Activated CD4-positive, alpha-beta memory T cell treated with anti-CD3 and anti-CD28 coated beads for 36 hours (primary cell): ENCODE results near the gene SDK2. TPM values are rescaled to one million over a fixed set of nuclear protein-coding genes. Genes with fewer than 3 reads are reported as not detected.

Experiments
- CTCF ChIA-PET: fragments of 350-600 bp; sonication (Branson Sonifier 250); formaldehyde crosslinking; loops from one replicate; lab custom pipeline; 2021; ENCODE audit warnings: antibody characterized with exemption, inconsistent platforms; lab: Charles Lee
- POLR2A ChIA-PET: fragments of 350-600 bp; sonication (Branson Sonifier 250); formaldehyde crosslinking; loops from one replicate; lab custom pipeline; 2021; ENCODE audit warnings: antibody characterized with exemption; lab: Charles Lee
- DNase-seq: peaks from one replicate; pipeline ENCODE4 v3.0.0-alpha.2; 2020
- H3K27ac Mint-ChIP-seq: one replicate; pipeline ENCODE4 v1.8.0; 2021; ENCODE audit warnings: mixed read lengths
- H3K27me3 Mint-ChIP-seq: one replicate; pipeline ENCODE4 v1.8.0; 2021; ENCODE audit warnings: mixed read lengths
- H3K36me3 Mint-ChIP-seq: one replicate; pipeline ENCODE4 v1.8.0; 2021; ENCODE audit warnings: mixed read lengths
- H3K4me1 Mint-ChIP-seq: one replicate; pipeline ENCODE4 v1.8.0; 2021; ENCODE audit warnings: low read depth, mixed read lengths
- H3K4me3 Mint-ChIP-seq: one replicate; pipeline ENCODE4 v1.8.0; 2021; ENCODE audit warnings: mild to moderate bottlenecking, mixed read lengths
- H3K9me3 Mint-ChIP-seq: one replicate; pipeline ENCODE4 v1.8.0; 2021; ENCODE audit warnings: mixed read lengths
- intact Hi-C: fragments of 100-400 bp; cut with micrococcal nuclease; formaldehyde crosslinking; loops from one replicate; pipeline ENCODE4 v1.15.1; 2023
- total RNA-seq, 2 experiments: library from RNA; stranded (reverse); gene quantifications; one replicate each; pipeline ENCODE4 v1.2.3, GENCODE V29; 2021

SDK2 gene
- total RNA-seq, 2 experiments from 2014 or later = 0.05 to 0.12 TPM

GRCh38 chr17:73363442-73364154 lies 280.6 kb downstream of the SDK2 start:
- DNase-seq = no peak
- ChIA-PET POLR2A (no interaction called here), CTCF (interaction anchor here (1.6 kb wide), 1 partner anchor 108 kb away, joined by 6 read pairs; no protein-coding TSS in a partner anchor)
- intact Hi-C loops = no loop called here
- Mint-ChIP-seq H3K27me3 (no peaks in the 10 kb centered on the region), H3K9me3 (no peaks in the 10 kb centered on the region), H3K27ac (no peak overlapping the region), H3K4me1 (no peaks in the 10 kb centered on the region), H3K4me3 (no peak overlapping the region), H3K36me3 (no peaks in the 10 kb centered on the region)

DNA sequence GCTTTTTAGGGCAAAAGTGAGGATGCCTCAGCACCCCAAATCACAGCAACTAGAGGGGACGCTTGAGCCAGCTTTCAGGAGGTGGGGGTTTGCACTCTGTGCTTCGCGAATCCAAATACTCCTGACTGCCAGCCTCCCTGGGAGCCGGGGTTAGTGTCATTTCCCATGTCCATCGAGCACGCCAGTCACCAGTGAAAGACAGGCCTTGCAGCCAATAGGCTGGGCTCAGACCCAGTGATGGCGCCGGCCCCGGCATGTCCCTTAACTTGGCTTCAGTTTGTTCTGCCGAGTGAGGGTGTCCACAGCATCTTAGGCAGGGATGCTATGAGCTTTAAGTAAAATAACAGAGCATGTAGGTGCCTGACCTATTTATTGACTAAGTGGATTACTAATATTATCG lies 281.5 kb downstream of the SDK2 start:
- no peaks in the 10 kb centered on the region for H3K9me3 Mint-ChIP-seq
- POLR2A ChIA-PET = no interaction called here
- H3K27me3 Mint-ChIP-seq = no peaks in the 10 kb centered on the region
- no peak for DNase-seq
- CTCF ChIA-PET = interaction anchor here (1.6 kb wide), 1 partner anchor 108 kb away, joined by 6 read pairs; no protein-coding TSS in a partner anchor
- intact Hi-C loops = no loop called here
- H3K4me3 Mint-ChIP-seq = no peak overlapping the region
- no peaks in the 10 kb centered on the region for H3K4me1 Mint-ChIP-seq
- no peak overlapping the region for H3K27ac Mint-ChIP-seq
- no peaks in the 10 kb centered on the region for H3K36me3 Mint-ChIP-seq

GRCh38 chr17:73360961-73361761 lies 283.1 kb downstream of the SDK2 start:
- Mint-ChIP-seq H3K9me3 (no peaks in the 10 kb centered on the region), H3K27ac (no peak overlapping the region), H3K4me1 (no peaks in the 10 kb centered on the region), H3K4me3 (no peak overlapping the region), H3K27me3 (no peaks in the 10 kb centered on the region), H3K36me3 (no peaks in the 10 kb centered on the region)
- ChIA-PET CTCF (no interaction called here), POLR2A (no interaction called here)
- DNase-seq = no peak
- intact Hi-C loops = no loop called here

DNA sequence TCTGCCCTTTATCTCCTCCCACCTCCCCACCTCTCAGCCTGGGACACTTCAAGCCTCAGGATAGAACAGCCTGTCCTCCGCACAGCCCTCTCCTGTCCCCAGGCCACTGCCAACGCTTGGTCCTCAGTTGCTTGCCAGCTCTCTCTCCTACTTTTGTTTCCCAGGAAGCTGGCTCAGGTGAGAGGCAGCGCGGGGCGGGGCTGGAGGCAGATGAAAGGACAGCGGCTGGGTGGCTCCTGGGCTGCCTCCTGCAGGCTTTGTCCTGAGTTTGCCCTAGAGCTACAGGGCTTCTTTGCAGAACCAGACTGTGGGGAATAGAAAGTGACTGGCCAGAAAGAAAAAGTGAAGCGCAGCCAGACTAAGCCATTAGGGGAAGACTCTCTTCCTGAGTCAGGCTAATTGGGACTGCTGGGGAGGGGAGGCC lies 284.2 kb downstream of the SDK2 start:
- CTCF ChIA-PET = no interaction called here
- Mint-ChIP-seq H3K27ac (no peak overlapping the region), H3K4me3 (no peak overlapping the region), H3K9me3 (no peaks in the 10 kb centered on the region), H3K4me1 (no peaks in the 10 kb centered on the region), H3K27me3 (no peaks in the 10 kb centered on the region), H3K36me3 (no peaks in the 10 kb centered on the region)
- POLR2A ChIA-PET = no interaction called here
- intact Hi-C loops = no loop called here
- DNase-seq = no peak

DNA sequence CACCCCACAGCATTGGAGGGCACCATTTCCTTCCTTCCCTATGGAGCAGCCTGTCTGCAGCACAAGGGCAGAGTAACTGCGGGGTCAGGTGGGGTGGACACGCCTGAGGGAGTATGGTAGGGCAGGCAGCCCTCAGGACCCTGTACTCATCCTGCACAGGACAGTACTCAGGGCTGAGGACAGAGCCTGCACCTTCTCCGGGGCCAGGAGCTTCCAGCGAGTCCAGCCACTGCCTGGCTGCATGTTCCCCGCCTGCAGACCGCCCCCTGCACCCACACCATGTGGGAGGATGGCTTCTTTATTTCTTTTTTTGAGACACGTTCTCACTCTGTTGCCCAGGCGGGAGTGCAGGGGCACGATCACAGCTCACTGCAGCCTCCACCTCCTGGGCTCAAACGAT lies 284.9 kb downstream of the SDK2 start:
- POLR2A ChIA-PET = no interaction called here
- Mint-ChIP-seq H3K4me1 (no peaks in the 10 kb centered on the region), H3K27me3 (no peaks in the 10 kb centered on the region), H3K27ac (no peak overlapping the region), H3K36me3 (no peaks in the 10 kb centered on the region), H3K9me3 (no peaks in the 10 kb centered on the region), H3K4me3 (no peak overlapping the region)
- CTCF ChIA-PET = no interaction called here
- DNase-seq = no peak
- intact Hi-C loops = no loop called here

GRCh38 chr17:73358668-73359067 lies 285.6 kb downstream of the SDK2 start:
- Mint-ChIP-seq H3K27ac (no peak overlapping the region), H3K9me3 (no peaks in the 10 kb centered on the region), H3K27me3 (no peaks in the 10 kb centered on the region), H3K36me3 (no peaks in the 10 kb centered on the region), H3K4me1 (no peaks in the 10 kb centered on the region), H3K4me3 (no peak overlapping the region)
- ChIA-PET POLR2A (no interaction called here), CTCF (no interaction called here)
- no peak for DNase-seq
- intact Hi-C loops = no loop called here

- H3K27me3 Mint-ChIP-seq = no peaks in the 10 kb centered on the region
- no peak for DNase-seq
- intact Hi-C loops = no loop called here
- H3K27ac Mint-ChIP-seq = no peak overlapping the region
- CTCF ChIA-PET = no interaction called here
- H3K9me3 Mint-ChIP-seq = no peaks in the 10 kb centered on the region
- POLR2A ChIA-PET = no interaction called here
- H3K4me3 Mint-ChIP-seq = no peak overlapping the region
- H3K4me1 Mint-ChIP-seq = no peaks in the 10 kb centered on the region
- H3K36me3 Mint-ChIP-seq = no peaks in the 10 kb centered on the region
Measured at GRCh38 chr17:73357981-73358380, 286.3 kb downstream of the SDK2 start.

DNA sequence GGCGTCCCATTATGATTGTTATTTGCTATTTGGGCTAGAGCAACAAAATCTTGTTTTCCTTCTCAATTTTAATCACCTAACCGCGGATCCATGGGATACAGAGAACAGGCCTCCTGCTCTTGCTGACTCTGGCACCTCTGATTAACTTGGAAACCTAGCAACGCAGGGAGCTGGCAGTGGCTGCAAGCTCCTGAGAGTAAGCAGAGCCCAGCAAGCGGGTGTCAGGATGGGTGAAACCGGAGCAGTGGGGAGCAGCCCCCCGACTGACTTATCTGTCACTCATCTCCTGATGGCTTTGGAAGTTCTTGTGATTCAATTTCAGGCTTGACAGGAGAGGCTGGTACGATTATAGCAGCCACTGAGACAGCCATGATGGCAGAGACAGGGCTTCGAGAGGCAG lies 286.9 kb downstream of the SDK2 start:
- no peaks in the 10 kb centered on the region for H3K4me1 Mint-ChIP-seq
- no peak overlapping the region for H3K4me3 Mint-ChIP-seq
- DNase-seq = no peak
- intact Hi-C loops = no loop called here
- ChIA-PET CTCF (no interaction called here), POLR2A (no interaction called here)
- no peaks in the 10 kb centered on the region for H3K36me3 Mint-ChIP-seq
- H3K27ac Mint-ChIP-seq = no peak overlapping the region
- no peaks in the 10 kb centered on the region for H3K27me3 Mint-ChIP-seq
- H3K9me3 Mint-ChIP-seq = no peaks in the 10 kb centered on the region

GRCh38 chr17:73356561-73357170 lies 287.6 kb downstream of the SDK2 start:
- ChIA-PET CTCF (no interaction called here), POLR2A (no interaction called here)
- H3K9me3 Mint-ChIP-seq = no peaks in the 10 kb centered on the region
- no peaks in the 10 kb centered on the region for H3K4me1 Mint-ChIP-seq
- DNase-seq = no peak
- no peaks in the 10 kb centered on the region for H3K27me3 Mint-ChIP-seq
- H3K27ac Mint-ChIP-seq = no peak overlapping the region
- H3K36me3 Mint-ChIP-seq = no peaks in the 10 kb centered on the region
- intact Hi-C loops = no loop called here
- no peak overlapping the region for H3K4me3 Mint-ChIP-seq

DNA sequence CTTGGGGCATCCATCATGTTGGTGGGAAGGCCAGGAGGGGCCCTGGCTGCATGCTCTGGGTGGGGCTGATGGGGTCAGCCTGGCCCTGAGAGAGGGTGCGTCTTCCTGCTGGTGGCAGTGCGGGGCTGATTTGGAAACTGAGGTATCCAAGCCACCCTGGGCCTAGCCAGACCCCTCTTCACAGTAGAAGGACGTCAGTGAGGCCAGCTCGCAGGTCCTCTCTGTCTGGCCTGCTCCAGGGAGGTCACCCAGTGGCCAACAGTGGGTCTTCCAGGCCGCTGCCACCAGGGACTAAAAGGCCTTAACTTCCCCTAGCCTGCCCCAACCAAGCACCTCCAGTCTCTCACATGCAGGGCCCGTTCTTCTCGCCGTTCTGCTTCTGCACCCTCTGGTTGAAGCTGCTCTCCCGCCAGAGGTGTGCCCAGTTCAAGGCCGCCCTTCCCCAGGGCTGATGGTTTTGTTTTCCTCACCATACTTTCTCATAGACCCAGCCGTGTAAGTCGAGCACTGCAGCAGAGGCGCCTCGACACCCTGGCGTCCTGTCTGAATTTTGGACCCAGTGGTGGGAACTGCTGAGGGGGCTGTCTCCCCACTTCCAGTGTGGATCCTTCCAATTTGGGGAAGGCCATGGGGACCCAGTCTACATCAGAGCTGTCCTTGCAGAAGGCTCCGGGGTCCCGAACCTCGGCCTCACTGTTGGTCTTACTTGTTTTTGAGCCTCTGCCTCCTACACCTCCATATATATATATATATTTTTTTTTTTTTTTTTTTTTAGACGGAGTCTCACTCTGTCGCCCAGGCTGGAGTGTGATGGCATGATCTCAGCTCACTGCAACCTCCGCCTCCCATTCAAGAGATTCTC lies 289.6 kb downstream of the SDK2 start:
- Mint-ChIP-seq H3K9me3 (no peaks in the 10 kb centered on the region), H3K4me1 (no peaks in the 10 kb centered on the region), H3K27ac (no peak overlapping the region), H3K36me3 (no peaks in the 10 kb centered on the region), H3K4me3 (no peak overlapping the region), H3K27me3 (no peaks in the 10 kb centered on the region)
- ChIA-PET CTCF (interaction anchor here (1.2 kb wide), 1 partner anchor 15 kb away, joined by 4 read pairs; no protein-coding TSS in a partner anchor), POLR2A (no interaction called here)
- intact Hi-C loops = no loop called here
- DNase-seq = no peak

DNA sequence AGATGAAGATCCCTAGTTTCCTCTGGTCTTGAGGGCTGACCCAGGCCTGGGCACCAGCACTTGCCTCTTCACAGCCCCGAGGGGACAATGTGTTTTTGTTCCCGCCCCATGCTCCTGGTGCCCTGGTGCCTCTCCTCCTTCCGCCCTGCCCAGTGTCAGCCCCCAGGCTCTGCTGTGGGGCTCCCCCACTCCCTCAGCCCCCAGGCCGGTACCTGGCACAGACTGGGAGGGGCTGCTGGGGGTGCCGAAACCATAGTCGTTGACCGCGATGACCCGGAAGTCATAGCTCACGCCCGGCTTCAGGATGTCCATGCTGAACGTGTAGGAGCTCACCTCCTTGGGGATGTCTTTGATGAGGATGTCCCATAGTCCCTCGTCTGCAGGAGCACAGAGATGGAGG lies 292.0 kb downstream of the SDK2 start:
- H3K4me3 Mint-ChIP-seq = no peak overlapping the region
- DNase-seq = no peak
- H3K9me3 Mint-ChIP-seq = no peaks in the 10 kb centered on the region
- intact Hi-C loops = no loop called here
- POLR2A ChIA-PET = no interaction called here
- no peak overlapping the region for H3K27ac Mint-ChIP-seq
- H3K4me1 Mint-ChIP-seq = no peaks in the 10 kb centered on the region
- H3K36me3 Mint-ChIP-seq = no peaks in the 10 kb centered on the region
- CTCF ChIA-PET = interaction anchor here (1.6 kb wide), 1 partner anchor 18 kb away, joined by 5 read pairs; no protein-coding TSS in a partner anchor
- H3K27me3 Mint-ChIP-seq = no peaks in the 10 kb centered on the region

DNA sequence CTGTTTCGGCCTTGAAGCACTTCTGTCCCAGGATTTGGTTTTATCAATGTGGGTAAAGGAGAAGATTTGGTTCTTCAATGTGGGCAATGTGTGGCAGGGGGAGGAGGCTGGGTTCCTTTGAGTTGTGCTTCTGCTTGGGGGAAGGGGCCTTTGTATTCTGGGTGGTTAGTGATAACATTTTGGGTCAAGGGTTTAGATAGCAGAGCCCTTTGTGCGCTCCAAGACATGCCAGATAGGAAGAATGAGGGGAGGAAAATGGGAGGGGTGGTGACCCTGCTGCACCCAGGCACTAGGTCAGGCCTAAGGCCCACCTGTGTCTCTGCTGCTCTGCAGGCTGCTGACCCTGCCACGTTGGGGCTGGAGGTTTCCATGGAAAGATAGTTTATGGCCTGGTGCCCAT lies 292.5 kb downstream of the SDK2 start:
- no peak for DNase-seq
- Mint-ChIP-seq H3K9me3 (no peaks in the 10 kb centered on the region), H3K27me3 (no peaks in the 10 kb centered on the region), H3K4me3 (no peak overlapping the region), H3K36me3 (no peaks in the 10 kb centered on the region), H3K27ac (no peak overlapping the region), H3K4me1 (no peaks in the 10 kb centered on the region)
- intact Hi-C loops = no loop called here
- CTCF ChIA-PET = interaction anchor here (1.6 kb wide), 1 partner anchor 18 kb away, joined by 5 read pairs; no protein-coding TSS in a partner anchor
- POLR2A ChIA-PET = no interaction called here
